Measurements from ENCODE around the gene CNOT4.
"Not testable (repeated sequence)": the region's sequence is repeated elsewhere in the genome, so short reads cannot be mapped to it uniquely, and the experiment has no call there.

CNOT4 gene

DNA sequence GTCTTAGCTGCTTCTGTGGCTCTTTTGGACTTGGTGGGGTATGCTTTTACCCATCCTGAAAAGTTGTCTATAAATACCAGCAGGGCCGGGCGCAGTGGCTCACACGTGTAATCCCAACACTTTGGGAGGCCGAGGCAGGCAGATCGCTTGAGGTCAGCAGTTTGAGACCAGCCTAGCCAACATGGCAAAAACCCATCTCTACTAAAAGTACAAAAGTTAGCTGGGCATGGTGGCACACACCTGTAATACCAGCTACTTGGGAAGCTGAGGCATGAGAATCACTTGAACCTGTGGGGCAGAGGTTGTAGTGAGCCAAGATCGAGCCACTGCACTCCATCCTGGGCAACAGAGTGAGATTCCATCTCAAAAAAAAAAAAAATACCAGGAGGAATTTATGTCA, 188.9 kb downstream of the CNOT4 start:
- not testable (repeated sequence) for DNase-seq

- peak; percentile 39 to 85 for DNase-seq
Observed at GRCh38 chr7:135320268-135320667, 189.6 kb downstream of the CNOT4 start.

DNA sequence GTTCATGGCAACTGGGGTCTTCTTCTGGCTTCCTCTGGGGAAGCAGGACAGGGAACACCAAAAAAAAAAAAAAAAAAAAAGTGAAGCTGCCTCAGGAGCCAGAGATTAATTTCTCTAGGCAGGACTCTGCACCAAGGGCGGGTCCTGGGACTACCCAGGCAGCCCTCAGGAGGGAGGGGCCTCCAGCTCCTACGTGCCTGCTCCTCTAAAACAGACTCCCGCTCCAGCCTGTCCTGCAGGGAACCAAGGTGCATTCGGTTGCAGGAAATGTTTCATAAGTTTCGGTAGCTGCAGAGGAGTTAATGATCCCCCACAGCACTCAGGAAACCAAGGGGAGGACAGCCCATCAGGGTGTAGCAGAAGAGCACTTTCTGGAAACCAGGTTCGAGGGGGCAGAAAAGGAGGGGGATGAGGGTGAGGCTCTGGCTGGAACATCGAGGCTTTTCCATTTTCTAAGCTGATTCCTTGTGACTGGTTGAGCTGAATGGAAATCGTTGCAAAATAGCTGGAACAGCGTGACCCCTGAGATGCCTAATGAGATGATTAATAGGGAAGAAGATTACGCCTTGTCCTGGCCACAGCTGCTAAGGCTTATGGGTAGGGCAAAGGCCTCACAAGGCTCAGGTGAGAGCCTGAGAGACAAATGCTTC, 192.1 kb downstream of the CNOT4 start:
- DNase-seq = no peak

DNA sequence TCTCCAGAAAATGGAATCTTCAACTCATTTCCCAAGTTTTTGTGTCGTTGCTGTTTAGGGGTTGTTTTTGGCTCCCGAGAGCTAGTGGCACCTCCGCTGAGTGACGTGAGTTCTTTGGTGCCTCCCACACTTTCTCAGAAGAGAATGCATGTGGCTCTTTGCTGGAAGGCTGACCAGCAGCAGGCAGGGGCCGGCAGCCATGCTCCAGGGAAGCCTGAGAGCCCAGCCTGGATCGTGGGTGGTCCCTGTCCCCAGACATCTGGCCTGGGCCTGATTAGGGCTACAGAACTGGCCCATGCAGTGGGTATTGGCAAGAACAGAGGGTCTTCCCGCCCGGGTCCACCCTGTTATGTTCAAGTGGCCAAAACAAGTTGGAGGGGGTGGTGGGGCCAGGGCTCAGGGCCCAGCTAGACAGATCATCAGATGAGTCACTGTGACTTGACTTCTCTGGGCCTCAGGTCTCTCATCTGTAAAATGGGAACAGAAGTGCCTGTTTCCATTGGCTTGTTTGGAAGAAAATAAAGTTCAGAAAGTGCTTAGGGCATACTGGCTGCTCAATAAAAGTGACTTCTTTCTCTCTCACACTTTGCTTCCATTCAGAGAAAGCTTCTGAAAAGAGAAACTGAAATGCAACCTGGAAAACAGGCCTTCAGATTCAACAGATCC, 193.1 kb downstream of the CNOT4 start:
- DNase-seq = no peak

DNA sequence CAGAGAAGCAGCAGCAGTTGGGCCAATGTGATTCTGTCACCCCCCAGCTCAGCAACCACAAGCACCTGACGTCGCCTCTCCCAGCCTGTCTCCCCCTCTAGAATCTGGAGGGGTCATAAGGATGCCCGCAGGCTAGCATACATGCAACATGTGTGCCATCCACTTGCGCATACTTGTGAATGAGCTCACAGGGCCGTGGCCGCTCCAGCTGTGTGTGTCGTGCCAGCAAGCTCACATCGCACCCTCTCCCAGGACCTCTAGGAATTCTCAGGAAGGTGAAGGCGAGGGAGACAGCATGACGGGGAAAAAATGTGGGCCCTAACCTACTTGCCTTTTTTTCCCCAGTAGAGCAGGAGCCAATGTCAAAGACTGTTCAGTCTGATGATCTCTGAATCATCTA, 195.9 kb downstream of the CNOT4 start:
- no peak for DNase-seq

All from NCI-H446 (cell line).